Lower lobe of right lung (tissue), 2 donors: ENCODE measurements around the gene PHACTR2. TPM values are rescaled to one million over a fixed set of nuclear protein-coding genes. Genes with fewer than 3 reads are reported as not detected.

Experiments used
- ATAC-seq, 2 donors: fragments of 200-7000 bp; cut with Tn5 transposase; one replicate each; pipeline ENCODE4 v1.9.1; 2020 to 2022; ENCODE audit warnings: mild to moderate bottlenecking in 2 of 2, moderate library complexity in 2 of 2
- DNase-seq: peaks from one replicate; pipeline ENCODE4 v3.0.0-alpha.2; 2020
- H3K27ac ChIP-seq: fragments of 200-600 bp; one replicate; pipeline ENCODE4 v1.8.0; 2022
- H3K27me3 ChIP-seq: fragments of 200-600 bp; one replicate; pipeline ENCODE4 v1.8.0; 2022; ENCODE audit warnings: low read depth
- H3K36me3 ChIP-seq: fragments of 200-600 bp; one replicate; pipeline ENCODE4 v1.8.0; 2022; ENCODE audit warnings: mild to moderate bottlenecking
- H3K4me1 ChIP-seq: fragments of 200-600 bp; one replicate; pipeline ENCODE4 v1.8.0; 2022
- H3K4me3 ChIP-seq: fragments of 200-600 bp; one replicate; pipeline ENCODE4 v1.8.0; 2022; ENCODE audit warnings: mild to moderate bottlenecking
- H3K9me3 ChIP-seq: fragments of 200-600 bp; one replicate; pipeline ENCODE4 v1.8.0; 2022
- intact Hi-C: fragments of 100-400 bp; cut with DNase I; formaldehyde crosslinking; loops from one replicate; pipeline ENCODE4 v1.11.0; 2022
- total RNA-seq: library from RNA; stranded (reverse); fragmentation: NEBNext Ultra II Directional; extraction: Animal tissue kit (Norgen Biotek cat#: 25700); gene quantifications from one replicate; pipeline ENCODE4 v1.2.1, GENCODE V29; 2021
- TF ChIP-seq, protein P1 (sequence below): fragments of 200-600 bp; IDR thresholded peaks from one replicate; pipeline ENCODE4 v1.8.0; 2022; ENCODE audit warnings: antibody characterized with exemption, mild to moderate bottlenecking
- donor health status: DM: no; HTN: yes; CAD: no; lungs with severe emphysema.

Gene PHACTR2
- total RNA-seq, 1 donor from 2014 or later = 115 TPM

DNA sequence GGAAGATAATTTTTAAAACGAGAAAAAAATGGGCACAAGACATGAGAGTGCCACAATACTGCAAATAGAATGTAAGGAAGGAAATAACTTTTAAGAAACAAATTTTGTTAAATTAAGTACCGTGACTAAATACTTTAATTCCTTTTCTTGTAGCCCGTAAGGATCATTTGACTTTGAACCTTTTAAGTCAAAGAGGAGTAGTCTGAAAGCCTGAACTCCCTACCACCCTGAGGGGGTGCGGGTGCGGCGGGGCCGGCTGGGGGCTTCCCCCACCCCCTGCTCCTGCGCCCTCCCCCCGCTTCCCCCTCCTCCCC, 231 bp upstream of the PHACTR2 start:
- peaks cover 46% of the 10 kb centered on the region for H3K4me1 ChIP-seq
- DNase-seq (no peak), ATAC-seq (no peak)
- intact Hi-C loops = no loop called here
- TF ChIP-seq, protein P1, sequence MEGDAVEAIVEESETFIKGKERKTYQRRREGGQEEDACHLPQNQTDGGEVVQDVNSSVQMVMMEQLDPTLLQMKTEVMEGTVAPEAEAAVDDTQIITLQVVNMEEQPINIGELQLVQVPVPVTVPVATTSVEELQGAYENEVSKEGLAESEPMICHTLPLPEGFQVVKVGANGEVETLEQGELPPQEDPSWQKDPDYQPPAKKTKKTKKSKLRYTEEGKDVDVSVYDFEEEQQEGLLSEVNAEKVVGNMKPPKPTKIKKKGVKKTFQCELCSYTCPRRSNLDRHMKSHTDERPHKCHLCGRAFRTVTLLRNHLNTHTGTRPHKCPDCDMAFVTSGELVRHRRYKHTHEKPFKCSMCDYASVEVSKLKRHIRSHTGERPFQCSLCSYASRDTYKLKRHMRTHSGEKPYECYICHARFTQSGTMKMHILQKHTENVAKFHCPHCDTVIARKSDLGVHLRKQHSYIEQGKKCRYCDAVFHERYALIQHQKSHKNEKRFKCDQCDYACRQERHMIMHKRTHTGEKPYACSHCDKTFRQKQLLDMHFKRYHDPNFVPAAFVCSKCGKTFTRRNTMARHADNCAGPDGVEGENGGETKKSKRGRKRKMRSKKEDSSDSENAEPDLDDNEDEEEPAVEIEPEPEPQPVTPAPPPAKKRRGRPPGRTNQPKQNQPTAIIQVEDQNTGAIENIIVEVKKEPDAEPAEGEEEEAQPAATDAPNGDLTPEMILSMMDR = no peak
- H3K36me3 ChIP-seq = no peaks in the 10 kb centered on the region
- H3K27ac ChIP-seq = peak overlapping the region; percentile 95
- H3K27me3 ChIP-seq = no peaks in the 10 kb centered on the region
- H3K4me3 ChIP-seq = peak overlapping the region; percentile 88
- peaks cover 2% of the 10 kb centered on the region for H3K9me3 ChIP-seq

DNA sequence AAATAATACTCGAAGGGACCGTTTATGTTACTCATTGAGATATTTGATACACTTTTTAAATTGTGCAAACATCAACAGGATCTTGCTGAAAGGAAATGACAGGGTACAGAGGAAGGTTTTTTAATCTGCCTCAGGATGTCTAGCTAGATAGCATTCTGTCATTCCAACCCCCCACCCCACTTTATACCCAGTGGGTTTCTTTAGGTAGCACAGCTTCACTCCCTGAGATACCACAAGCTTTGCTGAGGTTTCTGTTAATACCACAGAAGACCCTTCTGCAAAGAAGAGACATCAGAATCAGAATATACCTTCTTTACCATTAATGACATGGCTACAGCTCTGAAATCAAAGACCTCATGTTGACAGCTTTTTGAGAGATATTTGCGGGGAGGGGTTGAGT, 1.3 kb downstream of the PHACTR2 start:
- DNase-seq = no peak
- intact Hi-C loops = no loop called here
- no peaks in the 10 kb centered on the region for H3K36me3 ChIP-seq
- no peaks in the 10 kb centered on the region for H3K27me3 ChIP-seq
- peak overlapping the region; percentile 88 for H3K4me3 ChIP-seq
- peaks cover 8% of the 10 kb centered on the region for H3K9me3 ChIP-seq
- peaks cover 35% of the 10 kb centered on the region for H3K4me1 ChIP-seq
- H3K27ac ChIP-seq = peak overlapping the region; percentile 95
- TF ChIP-seq, protein P1 = no peak
- ATAC-seq = no peak

DNA sequence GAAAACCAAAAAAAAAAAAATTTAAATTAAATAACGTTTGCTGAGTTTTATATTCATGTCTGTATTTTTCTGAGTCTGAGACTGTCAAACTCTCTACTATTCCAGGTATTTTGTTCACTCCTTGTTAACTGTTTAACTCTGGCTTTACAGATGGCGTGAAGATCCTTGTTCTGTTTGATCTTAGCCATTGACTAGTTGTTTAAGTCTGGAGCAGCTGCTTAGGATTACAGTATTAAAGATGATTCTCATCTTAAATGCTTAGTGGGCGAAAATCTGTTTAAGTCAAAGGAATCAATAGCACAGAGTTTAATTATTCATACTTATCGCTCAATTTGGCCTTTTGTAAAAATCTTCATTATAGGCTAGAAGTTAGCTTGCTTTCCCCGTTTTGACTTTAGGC, 2.4 kb downstream of the PHACTR2 start:
- Histone ChIP-seq H3K4me1 (peaks cover 35% of the 10 kb centered on the region), H3K4me3 (peak overlapping the region; percentile 88), H3K9me3 (peaks cover 8% of the 10 kb centered on the region), H3K27ac (no peak overlapping the region), H3K27me3 (no peaks in the 10 kb centered on the region), H3K36me3 (no peaks in the 10 kb centered on the region)
- TF ChIP-seq, protein P1 = no peak
- DNase-seq (no peak), ATAC-seq (no peak)
- intact Hi-C loops = no loop called here

DNA sequence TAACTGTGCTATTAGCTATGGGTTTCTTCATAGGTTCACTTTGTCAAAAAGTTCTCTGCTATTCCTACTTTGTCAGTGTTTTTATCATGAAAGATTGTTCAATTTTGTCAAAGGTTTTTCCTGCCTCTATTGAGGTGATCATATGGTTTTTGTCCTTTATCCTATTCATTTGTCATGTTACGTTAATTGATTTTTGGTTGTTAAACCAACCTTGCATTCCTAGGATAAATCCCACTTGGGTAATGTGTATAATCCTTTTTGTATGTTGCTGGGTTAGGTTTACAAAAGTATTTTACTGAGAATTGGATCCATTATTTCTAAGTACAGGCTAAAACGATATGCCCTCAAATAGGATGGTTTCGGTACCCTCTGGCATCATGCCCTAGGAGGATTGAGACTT, 5.0 kb downstream of the PHACTR2 start:
- Histone ChIP-seq H3K27me3 (no peaks in the 10 kb centered on the region), H3K27ac (no peak overlapping the region), H3K4me1 (peaks cover 29% of the 10 kb centered on the region), H3K9me3 (peaks cover 8% of the 10 kb centered on the region), H3K36me3 (no peaks in the 10 kb centered on the region), H3K4me3 (no peak overlapping the region)
- ATAC-seq = no peak
- intact Hi-C loops = no loop called here
- TF ChIP-seq, protein P1 = no peak
- DNase-seq = no peak

DNA sequence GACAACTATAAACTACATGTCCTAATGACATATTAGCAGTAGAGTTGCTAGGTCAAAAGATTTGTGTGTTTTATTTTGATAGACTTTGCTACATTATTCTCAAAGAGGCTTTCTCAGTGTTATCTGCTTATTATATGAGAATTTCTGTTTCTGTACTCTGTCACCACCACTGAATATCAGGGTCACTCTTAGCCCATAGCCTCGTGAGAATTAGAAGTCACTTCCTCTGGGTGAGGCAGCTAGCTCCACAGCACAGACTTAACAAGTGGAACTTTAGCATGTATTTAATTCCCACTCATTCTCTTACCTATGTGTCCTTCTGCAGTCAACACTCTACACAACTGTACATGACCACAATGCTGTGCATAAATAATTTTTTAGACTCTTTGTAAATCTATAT, 6.7 kb downstream of the PHACTR2 start:
- peaks cover 36% of the 10 kb centered on the region for H3K4me1 ChIP-seq
- ATAC-seq = peak in 1 of 2 donors; percentile 19

More for the DNA sequence above, 6.7 kb downstream of the PHACTR2 start:
- TF ChIP-seq, protein P1 = no peak
- intact Hi-C loops = no loop called here
- DNase-seq = no peak
- Histone ChIP-seq H3K27ac (no peak overlapping the region), H3K9me3 (peaks cover 8% of the 10 kb centered on the region), H3K27me3 (no peaks in the 10 kb centered on the region), H3K36me3 (no peaks in the 10 kb centered on the region), H3K4me3 (no peak overlapping the region)
